CD4-positive, alpha-beta T cell treated with Interferon alpha-2 for 1 hour (primary cell): ENCODE measurements around the gene NR4A1.
A peak's percentile ranks its signal among the peaks of the same experiment; 100 is the strongest.

Source experiments
- DNase-seq, 2 donors: peaks; one replicate each; pipeline ENCODE4 v3.0.0-alpha.2; 2020 to 2022

NR4A1 gene

GRCh38 chr12:52059582-52060497 is 8.6 kb downstream of the NR4A1 start:
- DNase-seq: peak; percentile 31 to 57

DNA sequence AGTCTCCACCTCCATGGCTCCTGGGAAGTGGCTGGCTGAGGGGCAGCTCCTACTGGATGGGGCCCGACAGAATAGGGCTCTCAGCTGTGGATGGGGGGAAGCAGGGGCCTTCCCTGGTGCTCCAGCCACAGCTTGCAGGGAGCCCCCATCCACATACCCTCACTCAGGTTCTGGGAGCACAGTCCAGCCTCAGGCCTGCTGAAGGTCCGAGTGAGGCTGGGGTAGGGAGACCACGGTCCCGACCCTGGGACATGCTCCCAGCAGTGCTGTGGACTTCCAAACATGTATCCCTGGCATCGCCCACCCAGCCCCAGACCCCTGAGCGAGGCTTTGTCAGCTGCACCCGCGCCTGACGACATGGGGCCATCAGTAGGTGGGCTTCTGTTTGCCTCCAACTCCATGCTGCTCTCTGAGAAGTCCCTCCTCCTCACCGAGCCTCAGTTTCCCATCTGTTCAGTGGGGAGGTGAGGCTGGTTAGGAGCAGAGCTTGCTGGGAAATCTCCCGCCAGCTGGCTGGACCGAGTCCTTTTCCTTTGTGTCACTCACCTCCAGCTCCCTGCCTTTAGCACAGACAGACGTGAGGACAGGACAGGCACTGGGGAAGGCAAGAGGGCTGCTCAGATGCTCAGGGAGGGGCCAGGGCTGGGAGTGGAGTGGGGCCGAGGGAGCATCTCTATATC is 9.4 kb downstream of the NR4A1 start:
- DNase-seq: no peak

- DNase-seq: peak in 1 of 2 donors; percentile 44
These were observed 10.4 kb downstream of the NR4A1 start for GRCh38 chr12:52061470-52062166.

DNA sequence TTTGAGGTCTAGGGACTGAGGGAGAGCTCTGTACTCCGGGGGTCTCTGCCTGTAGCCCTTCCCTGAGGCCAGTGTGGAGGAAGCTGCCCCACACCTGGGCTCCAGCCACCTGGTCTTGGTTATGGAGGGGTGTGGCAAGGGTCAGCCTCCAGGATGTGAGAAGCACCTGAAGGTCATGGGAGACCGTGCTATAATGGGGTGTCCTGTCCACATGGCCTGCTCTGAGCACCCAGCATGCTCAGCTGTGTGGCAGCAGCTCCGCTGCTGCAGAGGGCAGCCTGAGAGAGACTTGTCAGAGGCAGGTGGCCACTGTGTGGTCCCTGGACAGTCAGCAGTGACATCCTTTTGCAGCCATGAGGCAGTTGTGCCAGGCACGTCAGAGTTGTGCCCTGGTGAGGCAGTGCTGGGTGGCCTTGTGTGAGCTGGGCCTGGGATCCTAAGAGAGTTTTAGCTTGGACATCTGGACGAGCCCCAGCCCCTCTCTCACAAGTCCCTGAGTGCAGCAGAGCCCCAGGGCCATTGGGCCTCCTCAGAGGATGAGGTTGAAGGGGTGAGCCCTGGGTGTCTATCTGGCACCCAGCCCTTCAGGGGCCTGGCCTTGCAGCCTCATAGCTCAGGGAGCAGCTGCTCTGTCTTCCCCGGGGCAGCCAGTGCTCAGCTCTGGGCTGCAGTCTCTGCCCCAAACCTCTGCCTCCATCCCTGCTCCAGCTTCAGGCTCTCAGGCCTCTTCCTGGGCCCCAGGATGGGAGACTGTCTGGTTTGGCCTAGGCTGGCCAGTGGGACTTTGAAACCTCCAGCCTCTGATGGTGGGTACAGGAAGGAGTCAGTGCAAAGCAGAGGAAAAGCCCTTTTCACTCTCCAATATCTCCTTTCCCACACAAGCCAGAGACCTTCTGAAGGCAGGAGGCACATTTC is 11.2 kb downstream of the NR4A1 start:
- no peak for DNase-seq

GRCh38 chr12:52063082-52063924 is 12.1 kb downstream of the NR4A1 start:
- no peak for DNase-seq

- no peak for DNase-seq
These were observed 12.9 kb downstream of the NR4A1 start for GRCh38 chr12:52063981-52064649.

DNA sequence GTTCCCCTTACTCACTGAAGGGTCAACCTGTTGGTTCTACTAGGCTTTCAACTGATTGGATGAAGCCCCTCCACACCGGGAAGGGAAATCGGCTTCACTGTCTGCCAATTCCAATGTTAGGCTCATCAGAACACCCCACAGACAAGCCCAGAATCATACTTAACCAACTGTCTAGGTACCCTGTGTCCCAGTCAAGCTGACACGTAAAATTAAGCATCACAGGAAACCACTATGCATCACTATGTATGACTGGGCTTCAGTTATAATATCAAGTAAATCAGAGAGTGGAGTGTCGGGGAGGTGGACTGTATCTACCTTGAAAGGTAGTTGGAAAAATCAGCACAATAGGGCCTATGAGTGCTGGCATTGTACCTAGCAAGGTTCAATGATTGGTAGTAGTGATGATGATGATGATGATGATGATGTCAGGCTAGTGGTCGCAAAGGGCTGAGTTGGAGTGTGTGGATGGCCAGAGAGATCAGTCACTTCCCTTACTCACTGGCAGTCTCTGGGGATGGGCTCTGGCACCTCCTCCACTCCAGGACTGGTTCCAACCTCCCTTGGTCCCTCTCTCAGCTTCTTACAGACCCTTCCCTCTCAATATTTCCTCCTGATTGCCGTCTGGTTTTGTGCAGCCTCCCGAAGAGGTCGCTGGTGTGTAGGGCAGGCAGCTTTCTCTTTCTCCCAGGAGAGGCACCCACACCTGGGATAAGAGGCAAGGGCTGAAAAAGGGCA is 15.3 kb downstream of the NR4A1 start:
- DNase-seq: no peak

DNA sequence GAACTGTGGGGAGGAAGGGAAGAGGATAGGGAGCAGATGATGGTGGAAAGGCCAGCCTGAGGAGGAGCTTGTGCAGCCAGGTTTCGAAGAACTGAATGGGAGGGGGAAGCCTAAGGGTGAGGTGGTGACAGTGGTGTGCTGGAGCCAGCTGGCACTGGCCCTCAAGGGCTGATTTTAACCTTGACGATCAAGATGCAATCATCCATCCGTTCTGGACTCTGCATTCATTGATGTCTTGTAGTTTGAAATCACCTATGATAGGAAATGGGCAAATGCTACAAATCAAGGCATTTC is 15.8 kb downstream of the NR4A1 start:
- no peak for DNase-seq

DNA sequence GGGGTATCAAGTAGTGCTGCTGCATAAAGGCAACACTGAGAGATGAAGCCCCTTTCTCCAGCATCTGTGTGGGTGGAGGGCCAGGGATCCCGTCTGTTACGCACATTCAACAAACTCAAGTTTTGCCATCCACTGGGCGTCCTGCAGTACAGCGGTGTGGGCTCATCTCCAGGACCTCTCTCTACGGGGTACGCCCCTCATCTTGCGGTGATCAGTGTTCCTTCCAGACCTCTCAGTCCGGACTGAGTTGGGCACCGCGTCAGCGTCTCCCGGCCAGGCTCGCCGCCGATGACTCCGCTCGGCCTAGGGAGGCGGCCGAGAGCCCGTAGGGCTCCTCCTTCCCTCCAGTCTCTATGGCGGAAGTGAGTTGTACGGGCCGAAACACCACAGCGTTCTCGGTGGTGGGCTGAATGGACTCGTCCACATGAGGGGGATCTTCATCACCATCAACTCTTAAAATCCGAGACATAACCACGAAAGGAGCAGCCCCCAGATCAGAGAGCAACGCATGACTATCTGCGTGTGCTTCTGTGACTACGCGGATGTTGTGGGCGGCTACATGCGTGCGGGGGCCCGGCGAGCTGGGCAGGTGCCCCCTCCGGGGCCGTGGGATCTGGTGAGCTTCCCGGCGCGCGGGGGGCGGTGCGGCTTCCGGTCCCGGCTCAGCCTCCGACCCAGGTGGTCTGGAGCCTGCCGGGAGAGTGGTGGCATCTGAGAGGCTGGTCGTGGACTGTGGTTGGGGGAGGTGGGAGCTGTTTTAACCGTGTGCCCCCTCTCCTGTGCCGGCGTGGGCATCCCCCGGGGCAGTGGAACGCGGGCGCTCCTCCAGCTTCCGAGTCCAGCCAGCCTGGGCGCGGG is 18.3 kb downstream of the NR4A1 start, which contains the start of gene ATG101:
Gene ATG101 (plus strand): TSS at position 652 of the 858 bp plus-strand sequence. CDS start 3,673 bp downstream, outside the sequence.
- peak; percentile 90 to 93 for DNase-seq

- no peak for DNase-seq
These were observed 19.1 kb downstream of the NR4A1 start for GRCh38 chr12:52070185-52070925.

DNA sequence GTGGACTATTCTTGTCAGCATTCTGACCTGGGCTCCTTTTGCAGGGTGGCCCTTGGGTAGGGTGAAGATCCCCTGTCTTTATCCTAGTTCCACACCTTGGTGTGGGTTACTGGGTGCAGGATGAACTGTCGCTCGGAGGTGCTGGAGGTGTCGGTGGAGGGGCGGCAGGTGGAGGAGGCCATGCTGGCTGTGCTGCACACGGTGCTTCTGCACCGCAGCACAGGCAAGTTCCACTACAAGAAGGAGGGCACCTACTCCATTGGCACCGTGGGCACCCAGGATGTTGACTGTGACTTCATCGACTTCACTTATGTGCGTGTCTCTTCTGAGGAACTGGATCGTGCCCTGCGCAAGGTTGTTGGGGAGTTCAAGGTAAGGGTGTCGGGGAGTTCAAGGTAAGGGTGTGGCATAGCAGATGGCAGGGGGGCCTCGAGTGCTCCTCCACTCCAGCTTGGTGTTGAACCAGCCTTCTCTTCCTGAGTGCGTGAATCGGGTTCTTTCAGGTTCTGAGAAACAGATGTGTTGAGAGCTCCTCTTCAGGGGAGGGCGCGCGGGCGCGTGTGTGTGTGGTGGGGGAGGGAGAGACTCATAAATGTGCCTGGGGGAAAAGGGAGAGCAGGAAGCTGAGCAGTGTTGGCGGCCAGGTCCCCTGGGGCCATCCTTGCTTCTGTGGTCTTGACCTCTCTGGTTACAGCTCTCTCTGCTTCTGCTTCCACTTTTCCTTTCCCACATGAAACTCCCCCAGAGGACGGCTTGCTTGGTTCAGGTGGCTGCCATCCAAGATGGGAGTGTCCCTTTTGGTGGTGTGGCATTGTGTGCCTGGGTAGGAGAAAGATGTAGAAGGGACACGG is 22.5 kb downstream of the NR4A1 start:
- DNase-seq: no peak

DNA sequence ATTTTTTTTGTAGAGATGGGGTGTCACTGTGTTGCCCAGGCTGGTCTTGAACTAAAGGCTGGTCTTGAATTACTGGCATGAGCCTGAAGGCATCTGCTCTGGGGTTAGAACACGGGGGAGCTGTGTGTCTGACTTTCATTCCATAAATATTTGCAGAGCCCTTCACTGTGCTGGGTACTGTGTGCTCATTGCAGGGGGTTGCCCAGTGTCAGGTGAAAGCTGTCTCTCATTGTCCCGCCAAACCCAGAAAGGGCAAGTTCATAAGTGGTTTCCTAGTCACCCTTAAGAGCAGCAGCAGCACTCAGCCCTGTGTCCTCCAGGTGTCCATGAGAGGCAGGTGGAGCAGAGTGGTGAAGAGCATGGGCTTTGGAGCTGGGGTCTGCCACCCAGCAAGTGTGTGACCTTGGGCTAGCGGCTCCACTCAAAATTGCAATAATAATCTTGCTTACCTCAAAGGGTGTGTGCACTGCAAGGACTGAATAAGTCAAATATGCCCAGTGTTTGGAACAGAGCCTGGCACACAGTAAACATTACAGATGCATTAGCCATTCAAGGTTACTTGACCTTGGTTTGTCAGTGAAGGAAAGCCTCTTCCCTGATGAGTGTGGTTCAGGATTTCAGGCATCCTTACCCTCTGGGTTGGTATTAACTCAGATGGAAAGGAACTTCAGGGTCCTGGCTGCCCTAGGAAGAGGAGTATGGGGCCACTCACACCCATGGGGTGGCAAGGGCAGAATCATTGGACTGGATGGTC is 23.9 kb downstream of the NR4A1 start:
- no peak for DNase-seq

- no peak for DNase-seq
These were observed 25.6 kb downstream of the NR4A1 start for GRCh38 chr12:52076811-52077210.

DNA sequence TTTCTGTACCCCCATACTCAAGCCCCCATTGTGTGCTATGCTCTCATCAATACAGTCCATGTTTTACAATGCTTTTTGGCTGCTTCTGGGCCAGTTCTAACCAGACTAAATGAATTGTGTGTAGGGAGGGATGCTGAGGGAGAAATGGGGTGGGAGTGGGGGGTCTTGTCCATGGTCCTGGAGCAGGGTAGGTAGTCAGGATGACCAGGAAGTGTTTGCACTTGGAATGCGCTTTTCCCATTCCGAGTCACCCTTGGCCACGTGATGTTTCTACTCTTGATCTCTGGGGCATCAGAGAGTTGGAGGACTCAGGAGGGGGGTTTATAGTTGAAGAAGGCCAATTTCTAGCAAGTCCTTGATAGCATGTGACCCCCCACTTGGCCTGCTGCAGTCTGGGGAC is 27.0 kb downstream of the NR4A1 start:
- no peak for DNase-seq

GRCh38 chr12:52079576-52080402 is 28.5 kb downstream of the NR4A1 start, which contains the start of gene SMIM41:
Gene SMIM41 (plus strand): TSS chr12:52079704. CDS start chr12:52079780, 76 bp downstream.
- no peak for DNase-seq
